Astrocyte (in vitro differentiated cells and primary cell): Measurements from ENCODE around the gene PRR15. TPM values are rescaled to one million over a fixed set of nuclear protein-coding genes. Genes with fewer than 3 reads are reported as not detected.

ENCODE experiments used
- DNase-seq: peaks from one replicate; pipeline ENCODE4 v3.0.0-alpha.2; 2010; ENCODE audit warnings: low read depth
- FAIRE-seq: peaks from 2 replicates; lab custom pipeline; 2011; peaks lifted over from hg19 to GRCh38; lab: Jason Lieb, UNC
- H2AFZ ChIP-seq: 2 replicates; pipeline ENCODE4 v1.6.0; 2012; ENCODE audit warnings: low read depth, low read length, inconsistent platforms
- H3K27ac ChIP-seq: 2 replicates; pipeline ENCODE4 v1.5.1; 2011; ENCODE audit warnings: low read depth, low read length, inconsistent platforms
- H3K27me3 ChIP-seq: 2 replicates; pipeline ENCODE4 v1.6.0; 2011; ENCODE audit warnings: low read length, inconsistent platforms; ENCODE audit not compliant: insufficient read depth
- H3K36me3 ChIP-seq: 2 replicates; pipeline ENCODE4 v1.5.1; 2011; ENCODE audit warnings: low read length, inconsistent platforms; ENCODE audit not compliant: insufficient read depth
- H3K4me1 ChIP-seq: 2 replicates; pipeline ENCODE4 v1.5.1; 2011; ENCODE audit warnings: low read length, inconsistent platforms; ENCODE audit not compliant: insufficient read depth
- H3K4me2 ChIP-seq: 2 replicates; pipeline ENCODE4 v1.6.0; 2012; ENCODE audit warnings: low read length, inconsistent platforms
- H3K4me3 ChIP-seq: 2 replicates; pipeline ENCODE4 v1.5.1; 2011; ENCODE audit warnings: low read depth, mild to moderate bottlenecking, low read length, inconsistent platforms; ENCODE audit not compliant: insufficient read depth
- H3K79me2 ChIP-seq: 2 replicates; pipeline ENCODE4 v1.6.0; 2012; ENCODE audit warnings: mild to moderate bottlenecking, low read length, inconsistent platforms; ENCODE audit not compliant: insufficient read depth
- H3K9ac ChIP-seq: 2 replicates; pipeline ENCODE4 v1.6.0; 2012; ENCODE audit warnings: mild to moderate bottlenecking, low read length, inconsistent platforms
- H3K9me3 ChIP-seq: 2 replicates; pipeline ENCODE4 v1.5.1; 2012; ENCODE audit warnings: low read depth, mild to moderate bottlenecking, low read length, inconsistent platforms; ENCODE audit not compliant: insufficient read depth
- H4K20me1 ChIP-seq: 2 replicates; pipeline ENCODE4 v1.6.0; 2012; ENCODE audit warnings: low read length, inconsistent platforms; ENCODE audit not compliant: insufficient read depth
- H3K27ac Mint-ChIP-seq: one replicate; pipeline ENCODE4 v1.8.0; 2021; ENCODE audit warnings: mild to moderate bottlenecking, mixed read lengths; ENCODE audit not compliant: unreplicated experiment
- H3K27me3 Mint-ChIP-seq: one replicate; pipeline ENCODE4 v1.8.0; 2021; ENCODE audit warnings: low read depth, mixed read lengths; ENCODE audit not compliant: unreplicated experiment
- H3K36me3 Mint-ChIP-seq: one replicate; pipeline ENCODE4 v1.8.0; 2021; ENCODE audit warnings: low read depth, mixed read lengths; ENCODE audit not compliant: unreplicated experiment
- H3K4me1 Mint-ChIP-seq: one replicate; pipeline ENCODE4 v1.8.0; 2021; ENCODE audit warnings: low read depth, mixed read lengths; ENCODE audit not compliant: unreplicated experiment
- H3K4me3 Mint-ChIP-seq: one replicate; pipeline ENCODE4 v1.8.0; 2021; ENCODE audit warnings: mild to moderate bottlenecking, moderate library complexity, mixed read lengths; ENCODE audit not compliant: unreplicated experiment
- H3K9me3 Mint-ChIP-seq: one replicate; pipeline ENCODE4 v1.8.0; 2021; ENCODE audit warnings: mild to moderate bottlenecking, mixed read lengths; ENCODE audit not compliant: unreplicated experiment
- CTCF ChIP-seq: IDR thresholded peaks from 2 replicates; pipeline ENCODE4 v1.5.1; 2011; ENCODE audit warnings: low read depth, mild to moderate bottlenecking, inconsistent platforms, low read length, moderate library complexity; ENCODE audit not compliant: insufficient read depth
- EZH2 ChIP-seq: IDR thresholded peaks from 2 replicates; pipeline ENCODE4 v1.6.1; 2012; ENCODE audit warnings: mild to moderate bottlenecking, low read length, inconsistent platforms; ENCODE audit not compliant: insufficient read depth
- total RNA-seq: library from RNA; stranded (reverse); gene quantifications from 2 replicates; pipeline ENCODE4 v1.2.1, GENCODE V29; 2021

PRR15 gene
- total RNA-seq, 1 donor from 2014 or later, result 11.1 TPM

- no peaks in the 10 kb centered on the region for H3K9me3 Mint-ChIP-seq
- TF ChIP-seq CTCF, result no peak
- TF ChIP-seq EZH2, result no peak
- Histone ChIP-seq H3K27ac (no peak overlapping the region), H3K4me2 (no peak overlapping the region), H3K4me1 (peaks cover 11% of the 10 kb centered on the region), H3K9me3 (no peaks in the 10 kb centered on the region), H3K27me3 (no peaks in the 10 kb centered on the region), H2AFZ (no peak overlapping the region), H3K9ac (no peak overlapping the region), H3K79me2 (no peaks in the 10 kb centered on the region), H4K20me1 (no peaks in the 10 kb centered on the region), H3K4me3 (no peak overlapping the region), H3K36me3 (no peaks in the 10 kb centered on the region)
- DNase-seq, result no peak
- H3K27me3 Mint-ChIP-seq, result no peaks in the 10 kb centered on the region
- H3K4me1 Mint-ChIP-seq, result peaks cover 11% of the 10 kb centered on the region
- no peak overlapping the region for H3K27ac Mint-ChIP-seq
- no peaks in the 10 kb centered on the region for H3K36me3 Mint-ChIP-seq
- FAIRE-seq, result no peak
- H3K4me3 Mint-ChIP-seq, result no peak overlapping the region
Observed at GRCh38 chr7:29611941-29612544, 48.4 kb downstream of the PRR15 start.

GRCh38 chr7:29612596-29612995, 49.0 kb downstream of the PRR15 start:
- peaks cover 6% of the 10 kb centered on the region for H3K4me1 Mint-ChIP-seq
- Histone ChIP-seq H3K4me3 (no peak overlapping the region), H3K9me3 (no peaks in the 10 kb centered on the region), H3K79me2 (no peaks in the 10 kb centered on the region), H3K27ac (no peak overlapping the region), H3K9ac (no peak overlapping the region), H3K4me2 (no peak overlapping the region), H3K36me3 (no peaks in the 10 kb centered on the region), H3K4me1 (peaks cover 11% of the 10 kb centered on the region), H2AFZ (no peak overlapping the region), H3K27me3 (no peaks in the 10 kb centered on the region), H4K20me1 (no peaks in the 10 kb centered on the region)
- no peaks in the 10 kb centered on the region for H3K9me3 Mint-ChIP-seq
- DNase-seq (peak; percentile 66), FAIRE-seq (no peak)
- H3K27ac Mint-ChIP-seq, result no peak overlapping the region
- no peaks in the 10 kb centered on the region for H3K36me3 Mint-ChIP-seq
- no peak overlapping the region for H3K4me3 Mint-ChIP-seq
- H3K27me3 Mint-ChIP-seq, result no peaks in the 10 kb centered on the region
- TF ChIP-seq CTCF (no peak), EZH2 (no peak)

GRCh38 chr7:29613100-29613499, 49.5 kb downstream of the PRR15 start:
- peaks cover 8% of the 10 kb centered on the region for H3K4me1 ChIP-seq
- no peak overlapping the region for H3K4me3 Mint-ChIP-seq
- no peak overlapping the region for H3K4me2 ChIP-seq
- H3K27ac ChIP-seq, result no peak overlapping the region
- no peak overlapping the region for H3K27ac Mint-ChIP-seq
- no peaks in the 10 kb centered on the region for H3K36me3 Mint-ChIP-seq
- H3K36me3 ChIP-seq, result no peaks in the 10 kb centered on the region
- H3K9me3 ChIP-seq, result no peaks in the 10 kb centered on the region
- H3K27me3 Mint-ChIP-seq, result no peaks in the 10 kb centered on the region
- DNase-seq (no peak), FAIRE-seq (no peak)
- H3K9me3 Mint-ChIP-seq, result no peaks in the 10 kb centered on the region
- H3K4me3 ChIP-seq, result no peak overlapping the region
- H3K4me1 Mint-ChIP-seq, result peaks cover 1% of the 10 kb centered on the region
- TF ChIP-seq CTCF (no peak), EZH2 (no peak)
- no peaks in the 10 kb centered on the region for H3K79me2 ChIP-seq
- H3K27me3 ChIP-seq, result no peaks in the 10 kb centered on the region
- H4K20me1 ChIP-seq, result no peaks in the 10 kb centered on the region
- H2AFZ ChIP-seq, result no peak overlapping the region
- no peak overlapping the region for H3K9ac ChIP-seq
